Astrocyte (in vitro differentiated cells and primary cell): Measurements from ENCODE around the gene NMNAT3.

ENCODE experiments used
- EZH2 ChIP-seq: IDR thresholded peaks from 2 replicates; pipeline ENCODE4 v1.6.1; 2012; ENCODE audit warnings: mild to moderate bottlenecking, low read length, inconsistent platforms; ENCODE audit not compliant: insufficient read depth
- TF ChIP-seq, protein P1 (sequence below): IDR thresholded peaks from 2 replicates; pipeline ENCODE4 v1.5.1; 2011; ENCODE audit warnings: low read depth, mild to moderate bottlenecking, inconsistent platforms, low read length, moderate library complexity; ENCODE audit not compliant: insufficient read depth

DNA sequence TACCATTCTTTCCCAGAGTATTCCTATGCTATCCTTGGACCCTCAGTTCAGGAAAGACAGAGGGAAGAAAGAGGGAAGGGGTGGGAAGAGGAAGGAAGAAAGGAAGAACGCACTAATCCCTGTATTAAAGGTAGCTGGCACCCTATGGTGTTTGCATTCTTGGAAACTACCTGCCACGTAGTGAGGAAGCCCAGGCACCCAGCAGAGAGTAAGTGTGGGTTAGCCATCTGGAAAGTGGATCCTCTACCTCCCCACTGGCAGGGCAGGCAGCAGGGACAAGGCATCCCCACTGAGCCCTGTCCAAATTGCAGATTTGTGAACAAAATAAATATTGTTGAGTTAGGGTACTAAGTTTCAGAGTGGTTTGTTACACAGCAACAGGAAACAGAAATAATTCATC is 147.1 kb downstream of the NMNAT3 start:
- TF ChIP-seq EZH2: no peak
- TF ChIP-seq, protein P1, sequence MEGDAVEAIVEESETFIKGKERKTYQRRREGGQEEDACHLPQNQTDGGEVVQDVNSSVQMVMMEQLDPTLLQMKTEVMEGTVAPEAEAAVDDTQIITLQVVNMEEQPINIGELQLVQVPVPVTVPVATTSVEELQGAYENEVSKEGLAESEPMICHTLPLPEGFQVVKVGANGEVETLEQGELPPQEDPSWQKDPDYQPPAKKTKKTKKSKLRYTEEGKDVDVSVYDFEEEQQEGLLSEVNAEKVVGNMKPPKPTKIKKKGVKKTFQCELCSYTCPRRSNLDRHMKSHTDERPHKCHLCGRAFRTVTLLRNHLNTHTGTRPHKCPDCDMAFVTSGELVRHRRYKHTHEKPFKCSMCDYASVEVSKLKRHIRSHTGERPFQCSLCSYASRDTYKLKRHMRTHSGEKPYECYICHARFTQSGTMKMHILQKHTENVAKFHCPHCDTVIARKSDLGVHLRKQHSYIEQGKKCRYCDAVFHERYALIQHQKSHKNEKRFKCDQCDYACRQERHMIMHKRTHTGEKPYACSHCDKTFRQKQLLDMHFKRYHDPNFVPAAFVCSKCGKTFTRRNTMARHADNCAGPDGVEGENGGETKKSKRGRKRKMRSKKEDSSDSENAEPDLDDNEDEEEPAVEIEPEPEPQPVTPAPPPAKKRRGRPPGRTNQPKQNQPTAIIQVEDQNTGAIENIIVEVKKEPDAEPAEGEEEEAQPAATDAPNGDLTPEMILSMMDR: no peak
